GM23248 (cell line): Measurements from ENCODE around the gene THADA. TPM values are rescaled to one million over a fixed set of nuclear protein-coding genes. Genes with fewer than 3 reads are reported as not detected.
A peak's percentile ranks its signal among the peaks of the same experiment; 100 is the strongest.

Source experiments
- DNase-seq: peaks from one replicate; pipeline ENCODE4 v3.0.0-alpha.2; 2015
- H2AFZ ChIP-seq: fragments of 200-600 bp; sonication (generic); 2 replicates; pipeline ENCODE4 v1.6.1; 2016; ENCODE audit warnings: antibody characterized with exemption
- H3F3A ChIP-seq: fragments of 200-600 bp; sonication (generic); 2 replicates; pipeline ENCODE4 v1.6.1; 2016; ENCODE audit warnings: mild to moderate bottlenecking, antibody characterized with exemption, mixed run types; ENCODE audit not compliant: insufficient read depth
- H3K27ac ChIP-seq: fragments of 200-600 bp; sonication (generic); 2 replicates; pipeline ENCODE4 v1.5.1; 2016; ENCODE audit warnings: mild to moderate bottlenecking
- H3K27me3 ChIP-seq: fragments of 200-600 bp; sonication (generic); replicated peaks from 2 replicates; pipeline ENCODE4 v1.6.1; 2016; ENCODE audit warnings: mild to moderate bottlenecking; ENCODE audit not compliant: insufficient read depth
- H3K36me3 ChIP-seq: fragments of 200-600 bp; sonication (generic); 2 replicates; pipeline ENCODE4 v1.6.1; 2016; ENCODE audit warnings: low read depth, mild to moderate bottlenecking
- H3K4me1 ChIP-seq: fragments of 200-600 bp; sonication (generic); 2 replicates; pipeline ENCODE4 v1.6.1; 2016; ENCODE audit warnings: mild to moderate bottlenecking; ENCODE audit not compliant: insufficient read depth
- H3K4me2 ChIP-seq: fragments of 200-600 bp; sonication (generic); one replicate; pipeline ENCODE4 v1.6.1; 2016; ENCODE audit warnings: mild to moderate bottlenecking; ENCODE audit not compliant: unreplicated experiment
- H3K4me3 ChIP-seq: fragments of 200-600 bp; sonication (generic); 2 replicates; pipeline ENCODE4 v1.5.1; 2016; ENCODE audit warnings: mild to moderate bottlenecking
- H3K79me2 ChIP-seq: fragments of 200-600 bp; sonication (generic); 2 replicates; pipeline ENCODE4 v1.6.1; 2016; ENCODE audit warnings: mild to moderate bottlenecking; ENCODE audit not compliant: insufficient read depth
- H3K9ac ChIP-seq: fragments of 200-600 bp; sonication (generic); 2 replicates; pipeline ENCODE4 v1.6.1; 2016; ENCODE audit warnings: mild to moderate bottlenecking
- H3K9me2 ChIP-seq: fragments of 200-600 bp; sonication (generic); 2 replicates; pipeline ENCODE4 v1.6.1; 2016; ENCODE audit warnings: mixed run types, mild to moderate bottlenecking, moderate library complexity; ENCODE audit not compliant: insufficient read depth
- H3K9me3 ChIP-seq: fragments of 200-600 bp; sonication (generic); one replicate; pipeline ENCODE4 v1.6.1; 2017; ENCODE audit warnings: low read depth
- H4K20me1 ChIP-seq: fragments of 200-600 bp; sonication (generic); 2 replicates; pipeline ENCODE4 v1.6.0; 2016; ENCODE audit not compliant: insufficient read depth
- EZH2 ChIP-seq: fragments of 200-600 bp; sonication (generic); IDR thresholded peaks from 2 replicates; pipeline ENCODE4 v1.6.1; 2018; ENCODE audit warnings: antibody characterized with exemption, mild to moderate bottlenecking; ENCODE audit not compliant: insufficient read depth, poor library complexity, severe bottlenecking
- EZH2phosphoT487 ChIP-seq: fragments of 200-600 bp; sonication (generic); IDR thresholded peaks from 2 replicates; pipeline ENCODE4 v1.6.1; 2018; ENCODE audit warnings: antibody characterized with exemption, moderate library complexity, mild to moderate bottlenecking, low read depth; ENCODE audit not compliant: insufficient read depth
- WGBS, 2 experiments: methylation state at CpG; one replicate each; pipeline ENCODE4 v1.1.6; 2015 to 2017; ENCODE audit warnings: low lambda C conversion rate in 2 of 2, low coverage in 1 of 2; ENCODE audit errors: missing lambda C conversion rate in 2 of 2; 5-methylcytosine and 5-hydroxymethylcytosine counted together
- in situ Hi-C: fragments of 300-500 bp; cut with MboI; formaldehyde crosslinking; loops from 2 replicates; pipeline ENCODE4 v1.15.0; 2020
- polyA plus RNA-seq: library from polyadenylated mRNA; unstranded; fragments of >200 nt; fragmentation: Nextera tagmentation; extraction: Ambion mirVana; gene quantifications from 2 replicates; pipeline ENCODE4 v1.2.1, GENCODE V29; 2016
- total RNA-seq: library from RNA; depleted of rRNA; stranded (reverse); fragments of >200 nt; shearing (Covaris generic); gene quantifications from 2 replicates; pipeline ENCODE4 v1.2.3, GENCODE V29; 2014

THADA gene
- total and polyA plus RNA-seq, 2 experiments from 2014 or later: 14.1 to 15.8 TPM

- WGBS, 2 experiments: 28 to 42% methylated on average over 2 of the region's 2 CpGs
- H3K36me3 ChIP-seq: no peaks in the 10 kb centered on the region
- no peak for DNase-seq
- no peak overlapping the region for H2AFZ ChIP-seq
- no peaks in the 10 kb centered on the region for H3K9me3 ChIP-seq
- no peaks in the 10 kb centered on the region for H4K20me1 ChIP-seq
- H3K4me2 ChIP-seq: peak overlapping the region; percentile 30
- TF ChIP-seq EZH2phosphoT487 (no peak), EZH2 (no peak)
- H3K9me2 ChIP-seq: no peaks in the 10 kb centered on the region
- in situ Hi-C loops: no loop called here
- peaks cover 22% of the 10 kb centered on the region for H3K4me1 ChIP-seq
- no peaks in the 10 kb centered on the region for H3K27me3 ChIP-seq
- no peak overlapping the region for H3K4me3 ChIP-seq
- H3F3A ChIP-seq: no peaks in the 10 kb centered on the region
- H3K79me2 ChIP-seq: no peaks in the 10 kb centered on the region
- H3K27ac ChIP-seq: no peak overlapping the region
- H3K9ac ChIP-seq: no peak overlapping the region
Measured at GRCh38 chr2:43319541-43319940, 276.3 kb downstream of the THADA start.

DNA sequence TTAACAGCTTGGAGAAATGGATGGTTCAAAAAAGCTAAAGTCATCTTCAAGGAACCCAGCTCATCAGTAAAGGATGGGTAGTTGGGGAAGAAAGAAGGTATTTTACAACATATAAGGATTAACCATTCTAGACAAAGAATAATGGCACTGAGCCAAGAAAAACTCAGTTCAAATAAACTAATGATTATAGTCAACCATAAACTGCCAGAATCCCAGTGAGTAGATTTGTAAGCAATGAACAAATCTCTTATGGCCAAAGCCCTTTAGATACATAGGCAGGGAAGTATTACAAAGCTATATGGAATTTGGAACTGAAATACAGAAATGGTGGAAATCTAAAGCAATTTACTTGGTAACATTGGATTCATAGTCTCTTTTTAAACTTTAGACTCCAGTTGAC lies 277.0 kb downstream of the THADA start:
- in situ Hi-C loops: no loop called here
- peak; percentile 31 for DNase-seq
- no peaks in the 10 kb centered on the region for H3K79me2 ChIP-seq

DNA sequence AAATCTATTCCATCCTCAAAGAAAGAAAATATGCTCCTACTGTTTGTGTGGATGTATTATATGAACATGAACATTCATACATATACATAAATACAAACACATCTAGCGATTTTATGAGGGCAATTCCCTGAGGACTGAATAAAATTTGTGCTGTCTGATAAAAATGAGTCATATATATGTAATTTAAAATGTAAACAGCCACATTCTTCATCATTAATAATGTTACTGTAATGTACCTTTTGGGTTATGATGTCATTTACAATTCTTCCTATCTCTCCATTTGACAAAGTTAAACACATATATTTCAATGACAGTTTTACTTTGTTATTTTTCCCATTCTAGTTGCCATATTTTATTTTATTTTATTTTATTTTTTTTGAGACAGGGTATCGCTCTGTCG lies 278.2 kb downstream of the THADA start:
- Histone ChIP-seq H3K4me3 (no peak overlapping the region), H3K9me3 (no peaks in the 10 kb centered on the region), H4K20me1 (no peaks in the 10 kb centered on the region), H2AFZ (no peak overlapping the region), H3K4me2 (no peak overlapping the region), H3K4me1 (peaks cover 26% of the 10 kb centered on the region), H3K9ac (no peak overlapping the region), H3K27me3 (no peaks in the 10 kb centered on the region), H3K27ac (no peak overlapping the region), H3F3A (peaks cover 5% of the 10 kb centered on the region; the same call in 1 of the 2 replicates), H3K79me2 (no peaks in the 10 kb centered on the region), H3K36me3 (no peaks in the 10 kb centered on the region), H3K9me2 (no peaks in the 10 kb centered on the region)
- DNase-seq: no peak
- in situ Hi-C loops: no loop called here
- TF ChIP-seq EZH2phosphoT487 (no peak), EZH2 (no peak)
- WGBS, 2 experiments: 96 to 99% methylated on average over 3 of the region's 3 CpGs

More for the DNA sequence above, 277.0 kb downstream of the THADA start:
- Histone ChIP-seq H3K4me1 (peaks cover 15% of the 10 kb centered on the region), H3K27me3 (no peaks in the 10 kb centered on the region), H3K4me3 (no peak overlapping the region), H3K36me3 (no peaks in the 10 kb centered on the region), H4K20me1 (no peaks in the 10 kb centered on the region), H2AFZ (no peak overlapping the region), H3K9ac (no peak overlapping the region), H3K9me3 (no peaks in the 10 kb centered on the region), H3K27ac (no peak overlapping the region), H3K4me2 (peak overlapping the region; percentile 3), H3F3A (no peaks in the 10 kb centered on the region), H3K9me2 (no peaks in the 10 kb centered on the region)
- TF ChIP-seq EZH2: no peak
- no peak for TF ChIP-seq EZH2phosphoT487

- no peak overlapping the region for H3K4me2 ChIP-seq
- 96 to 98% methylated on average over 1 of the region's 1 CpG for WGBS, 2 experiments
- in situ Hi-C loops: no loop called here
- H3K9me3 ChIP-seq: no peaks in the 10 kb centered on the region
- TF ChIP-seq EZH2: no peak
- no peak for TF ChIP-seq EZH2phosphoT487
- H3K27me3 ChIP-seq: no peaks in the 10 kb centered on the region
- H4K20me1 ChIP-seq: no peaks in the 10 kb centered on the region
- no peaks in the 10 kb centered on the region for H3K9me2 ChIP-seq
- H3K36me3 ChIP-seq: no peaks in the 10 kb centered on the region
- peaks cover 30% of the 10 kb centered on the region for H3K4me1 ChIP-seq
- no peak overlapping the region for H3K9ac ChIP-seq
- no peak for DNase-seq
- H2AFZ ChIP-seq: no peak overlapping the region
- no peaks in the 10 kb centered on the region for H3K79me2 ChIP-seq
- no peak overlapping the region for H3K27ac ChIP-seq
- no peak overlapping the region for H3K4me3 ChIP-seq
- peaks cover 8% of the 10 kb centered on the region; the same call in 1 of the 2 replicates for H3F3A ChIP-seq
Measured at GRCh38 chr2:43317194-43317593, 278.6 kb downstream of the THADA start.

GRCh38 chr2:43315482-43315881 lies 280.4 kb downstream of the THADA start:
- Histone ChIP-seq H3K9me2 (no peaks in the 10 kb centered on the region), H3K4me2 (no peak overlapping the region), H3K4me1 (peaks cover 39% of the 10 kb centered on the region), H3K36me3 (no peaks in the 10 kb centered on the region), H3K9ac (no peak overlapping the region), H3K9me3 (no peaks in the 10 kb centered on the region), H3K27me3 (no peaks in the 10 kb centered on the region), H2AFZ (no peak overlapping the region), H3K4me3 (no peak overlapping the region), H3K79me2 (no peaks in the 10 kb centered on the region), H3F3A (peaks cover 19% of the 10 kb centered on the region; the same call in 1 of the 2 replicates), H3K27ac (no peak overlapping the region), H4K20me1 (no peaks in the 10 kb centered on the region)
- in situ Hi-C loops: no loop called here
- no peak for DNase-seq
- 97 to 98% methylated on average over 2 of the region's 2 CpGs for WGBS, 2 experiments
- TF ChIP-seq EZH2: no peak
- no peak for TF ChIP-seq EZH2phosphoT487
